OCI-M2 (cell line): ENCODE measurements around the gene FTO.

ENCODE experiments used
- DNase-seq: peaks from one replicate; lab custom pipeline; 2025; ENCODE audit not compliant: unreplicated experiment; lab: John Stamatoyannopoulos, UW

The FTO gene

GRCh38 chr16:54040975-54041374 lies 337.0 kb downstream of the FTO start:
- DNase-seq = no peak

DNA sequence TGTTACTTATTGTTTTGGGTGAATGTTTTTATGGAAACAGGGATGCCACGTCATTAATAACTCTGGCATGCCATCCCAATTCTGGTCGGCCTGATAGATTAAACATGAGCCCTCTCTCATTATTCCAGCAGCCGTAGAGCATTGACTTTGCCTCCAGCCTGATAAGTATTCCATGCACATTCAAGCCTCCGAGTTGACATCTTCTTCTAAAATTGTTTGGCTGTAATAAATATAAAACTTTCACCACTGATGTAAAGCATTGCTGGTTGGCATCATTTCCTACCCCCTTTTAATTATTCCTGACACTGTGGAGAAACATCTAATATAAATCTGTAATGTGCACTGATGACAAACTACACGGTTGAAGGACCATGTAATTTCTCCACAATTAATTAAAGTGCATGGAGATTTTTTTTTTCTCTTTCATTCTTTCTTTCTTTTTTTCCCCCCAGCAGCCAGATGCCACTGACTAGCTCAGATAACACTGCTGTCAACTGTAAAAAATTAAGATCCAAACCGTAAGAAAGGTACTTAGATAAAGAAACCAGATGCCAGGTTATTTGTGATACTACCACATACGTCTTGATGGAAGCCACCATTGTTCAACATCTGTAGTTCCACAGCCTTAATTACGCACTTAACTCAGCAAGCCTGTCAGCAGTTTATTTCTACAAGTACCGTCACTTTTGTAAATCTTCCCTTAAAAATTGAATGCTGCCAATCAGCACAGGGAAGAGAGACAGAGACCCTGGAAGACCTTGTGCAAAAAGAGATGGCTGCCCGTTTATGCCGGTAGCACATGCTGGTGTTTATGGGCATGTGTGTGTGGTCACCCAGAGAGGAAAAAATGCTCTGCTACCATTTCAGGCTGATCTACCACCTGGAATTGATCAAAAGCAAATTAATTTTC lies 344.9 kb downstream of the FTO start:
- no peak for DNase-seq

- DNase-seq = no peak
These were observed 345.9 kb downstream of the FTO start for GRCh38 chr16:54049591-54050458.

- no peak for DNase-seq
These were observed 346.7 kb downstream of the FTO start for GRCh38 chr16:54050459-54051210.

- DNase-seq = no peak
These were observed 347.9 kb downstream of the FTO start for GRCh38 chr16:54051821-54052220.

- no peak for DNase-seq
These were observed 348.3 kb downstream of the FTO start for GRCh38 chr16:54052271-54052670.

DNA sequence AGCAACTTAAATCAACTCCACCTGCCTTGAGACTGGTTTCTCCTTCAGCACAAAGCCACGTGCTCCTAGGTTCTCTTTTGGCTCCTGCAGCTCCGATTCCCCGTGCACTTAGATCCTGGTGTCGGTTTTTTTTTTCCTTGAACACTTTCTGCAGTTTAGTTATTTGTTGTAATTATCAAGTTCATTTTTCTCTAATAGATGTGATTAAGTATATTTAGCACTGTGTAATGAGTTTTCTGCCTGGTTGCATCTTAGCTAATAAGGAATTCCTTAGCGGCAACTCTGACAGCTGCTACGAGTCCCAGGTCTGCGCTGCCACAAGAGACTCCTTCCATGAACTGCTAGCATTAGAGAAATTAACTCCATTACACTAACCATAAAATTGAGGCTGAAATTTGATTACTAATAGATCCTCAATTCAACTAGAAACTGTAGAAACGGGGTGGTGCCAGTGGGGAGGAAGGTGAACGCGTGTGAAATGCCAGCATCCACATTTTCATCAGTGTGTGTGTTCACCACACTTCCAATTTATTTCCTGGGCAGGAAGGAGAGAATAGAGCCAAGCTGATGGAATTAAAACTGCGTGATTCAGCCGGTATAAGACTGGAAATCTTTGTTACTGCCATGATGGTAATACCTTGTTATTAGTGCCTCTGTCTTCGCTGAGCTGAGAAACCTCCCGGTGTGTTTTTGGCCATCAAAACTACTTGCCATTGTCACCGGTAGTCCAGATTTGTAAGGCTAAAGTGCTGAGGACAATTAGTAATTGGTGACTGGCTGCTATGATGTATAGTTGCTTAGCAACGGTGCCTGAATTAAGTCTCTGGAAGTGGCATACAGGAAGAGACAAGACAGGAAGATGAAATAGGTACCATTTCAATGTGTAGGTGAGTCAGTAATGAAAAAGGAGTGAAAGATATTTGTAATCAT lies 350.2 kb downstream of the FTO start:
- DNase-seq = no peak

- no peak for DNase-seq
These were observed 351.2 kb downstream of the FTO start for GRCh38 chr16:54055191-54055590.

DNA sequence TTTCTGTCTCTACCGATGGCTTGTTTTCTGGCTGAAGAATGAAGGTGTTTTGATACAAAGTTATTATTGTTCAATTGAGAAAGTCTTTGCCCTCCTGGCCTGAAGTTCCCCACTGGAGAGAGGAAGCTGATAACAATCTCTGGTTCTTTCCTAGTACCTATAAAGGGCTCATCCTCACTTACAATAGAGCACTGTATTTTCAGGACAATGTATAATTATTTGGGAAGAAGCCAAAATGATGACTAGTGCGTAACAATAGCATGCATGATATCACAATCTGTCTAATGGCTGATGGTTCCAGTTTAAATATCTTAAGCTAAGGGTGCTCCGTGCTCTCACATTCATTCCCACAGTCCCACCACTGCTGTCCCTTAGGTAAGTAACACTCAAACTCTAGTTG lies 351.9 kb downstream of the FTO start:
- DNase-seq = no peak

- no peak for DNase-seq
These were observed 353.0 kb downstream of the FTO start for GRCh38 chr16:54056921-54057320.

- no peak for DNase-seq
These were observed 355.4 kb downstream of the FTO start for GRCh38 chr16:54059319-54059718.

DNA sequence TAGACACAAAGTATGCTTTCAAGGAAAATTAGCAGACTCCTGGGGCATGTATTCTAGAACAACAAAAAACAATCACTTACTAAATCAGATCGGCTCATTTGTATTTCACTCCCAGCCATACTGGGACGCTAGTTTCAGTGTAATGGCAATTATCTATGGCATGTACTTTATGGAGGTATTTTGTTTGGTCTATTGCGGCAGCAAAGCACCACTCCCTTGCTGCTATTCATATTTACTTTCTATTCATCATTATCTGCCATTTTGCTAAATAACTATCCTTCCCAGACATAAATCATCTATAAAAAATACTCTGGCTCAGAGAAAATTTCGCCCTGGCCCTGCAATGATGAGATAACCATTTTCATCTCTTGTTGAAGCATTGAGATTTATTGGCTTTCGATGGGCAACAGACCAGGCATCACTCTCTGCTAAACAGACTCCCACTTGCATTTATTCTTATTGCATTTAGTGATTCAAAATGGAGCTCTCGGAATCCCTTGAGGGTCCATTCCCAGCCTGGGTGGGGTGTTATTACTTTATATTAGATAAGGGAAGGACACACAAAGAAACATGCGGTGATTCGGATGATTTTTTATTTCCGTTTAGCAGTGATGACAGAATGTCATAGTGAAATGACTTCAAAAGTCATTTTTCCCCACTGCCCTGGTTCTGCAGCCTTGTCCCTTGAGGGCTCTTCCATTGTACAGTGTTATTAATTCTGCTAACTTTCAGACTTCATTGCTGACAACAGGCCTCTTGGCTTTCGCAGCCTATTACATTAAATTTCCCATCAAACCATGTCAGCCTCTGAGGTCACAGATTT lies 356.9 kb downstream of the FTO start:
- DNase-seq = no peak

- DNase-seq = no peak
These were observed 357.5 kb downstream of the FTO start for GRCh38 chr16:54061454-54061853.

- no peak for DNase-seq
These were observed 358.7 kb downstream of the FTO start for GRCh38 chr16:54062361-54063278.

DNA sequence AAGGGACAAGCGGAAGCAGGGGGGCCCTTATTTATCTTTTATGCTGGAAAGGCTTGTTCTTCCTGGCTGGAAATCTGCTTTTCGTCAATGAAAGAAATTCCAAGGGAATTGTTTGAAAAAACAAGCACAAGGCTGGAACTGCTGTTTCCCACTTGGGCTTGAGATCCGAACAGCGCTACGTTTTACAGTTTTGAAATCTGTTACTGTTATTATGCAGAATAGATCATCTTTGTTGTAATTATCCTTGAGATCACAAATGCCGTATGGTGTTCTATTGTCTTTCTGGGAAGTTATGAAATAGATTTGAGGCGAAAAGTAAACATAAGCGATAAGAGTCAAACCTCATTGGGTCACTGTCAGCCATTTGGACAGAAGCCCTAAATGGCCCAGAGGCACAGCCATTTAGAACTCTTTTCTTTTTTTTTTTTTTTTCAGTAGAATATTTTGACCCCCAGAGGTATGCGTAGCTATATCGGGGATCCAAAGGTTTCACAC lies 359.4 kb downstream of the FTO start:
- DNase-seq = no peak

- DNase-seq = no peak
These were observed 362.6 kb downstream of the FTO start for GRCh38 chr16:54066451-54067105.

DNA sequence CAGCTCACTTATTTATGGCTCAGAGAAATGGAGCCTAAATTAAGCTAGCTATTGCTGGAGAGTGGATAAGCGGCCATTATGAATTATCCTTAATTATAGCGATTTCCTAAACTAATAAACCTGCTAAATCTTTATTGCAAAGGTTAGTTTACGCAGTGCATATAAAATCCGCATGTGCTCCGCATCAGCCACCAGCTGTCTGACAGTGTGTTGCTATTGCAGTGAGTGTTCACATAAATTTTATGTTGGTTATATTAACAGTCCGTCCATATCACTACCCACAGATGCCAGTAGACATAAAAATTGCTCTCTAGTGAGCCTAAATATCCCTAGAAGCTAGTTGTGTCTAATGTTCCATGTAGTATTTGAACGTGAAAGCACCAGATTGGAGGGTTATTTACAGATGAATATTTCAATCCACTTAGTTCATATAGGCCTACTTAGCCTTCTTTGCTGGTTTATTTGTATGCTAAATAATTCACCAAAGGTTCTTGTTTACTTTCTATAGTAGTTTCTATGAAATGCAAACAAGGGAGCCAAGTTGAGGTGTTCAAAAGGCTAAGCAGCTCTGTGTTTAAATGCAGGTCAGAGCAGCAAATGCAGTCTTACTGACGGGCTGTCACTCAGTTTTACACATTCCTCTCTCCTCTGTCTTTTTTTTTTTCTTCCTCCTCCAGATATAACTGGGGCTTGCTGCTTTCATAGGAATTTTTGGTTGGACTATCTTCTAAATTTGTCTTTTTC lies 363.5 kb downstream of the FTO start:
- DNase-seq = no peak
